ENCODE data around the gene SUPV3L1. TPM values are rescaled to one million over a fixed set of nuclear protein-coding genes. Genes with fewer than 3 reads are reported as not detected.
"Not testable (repeated sequence)": the region's sequence is repeated elsewhere in the genome, so short reads cannot be mapped to it uniquely, and the experiment has no call there.

SUPV3L1 gene
- total and polyA plus RNA-seq, 7 donors: 33.9 to 56.4 (median 50.6) TPM

DNA sequence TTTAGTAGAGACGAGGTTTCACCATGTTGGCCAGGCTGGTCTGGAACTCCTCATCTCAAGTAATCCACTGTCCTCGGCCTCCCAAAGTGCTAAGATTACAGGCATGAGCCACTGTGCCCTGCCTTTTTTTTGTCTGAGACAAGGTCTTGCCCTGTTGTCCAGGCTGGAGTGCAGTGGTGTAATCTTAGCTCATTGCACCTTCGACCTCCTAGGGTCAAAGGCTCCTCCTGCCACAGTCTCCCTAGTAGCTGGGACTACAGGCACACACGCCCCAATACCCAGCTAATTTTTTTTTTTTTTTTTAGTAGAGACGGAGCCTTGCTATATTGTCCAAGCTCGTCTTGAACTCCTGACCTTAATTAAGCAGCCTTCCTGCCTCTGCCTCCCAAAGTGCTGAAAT, 26.8 kb upstream of the SUPV3L1 start:
- DNase-seq (no peak), ATAC-seq (no peak)
- TF ChIP-seq, protein P1, sequence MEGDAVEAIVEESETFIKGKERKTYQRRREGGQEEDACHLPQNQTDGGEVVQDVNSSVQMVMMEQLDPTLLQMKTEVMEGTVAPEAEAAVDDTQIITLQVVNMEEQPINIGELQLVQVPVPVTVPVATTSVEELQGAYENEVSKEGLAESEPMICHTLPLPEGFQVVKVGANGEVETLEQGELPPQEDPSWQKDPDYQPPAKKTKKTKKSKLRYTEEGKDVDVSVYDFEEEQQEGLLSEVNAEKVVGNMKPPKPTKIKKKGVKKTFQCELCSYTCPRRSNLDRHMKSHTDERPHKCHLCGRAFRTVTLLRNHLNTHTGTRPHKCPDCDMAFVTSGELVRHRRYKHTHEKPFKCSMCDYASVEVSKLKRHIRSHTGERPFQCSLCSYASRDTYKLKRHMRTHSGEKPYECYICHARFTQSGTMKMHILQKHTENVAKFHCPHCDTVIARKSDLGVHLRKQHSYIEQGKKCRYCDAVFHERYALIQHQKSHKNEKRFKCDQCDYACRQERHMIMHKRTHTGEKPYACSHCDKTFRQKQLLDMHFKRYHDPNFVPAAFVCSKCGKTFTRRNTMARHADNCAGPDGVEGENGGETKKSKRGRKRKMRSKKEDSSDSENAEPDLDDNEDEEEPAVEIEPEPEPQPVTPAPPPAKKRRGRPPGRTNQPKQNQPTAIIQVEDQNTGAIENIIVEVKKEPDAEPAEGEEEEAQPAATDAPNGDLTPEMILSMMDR (IDR thresholded peaks at IDR 0.05): no peak
- 84 to 92% (median 91%) methylated on average over 6 of the region's 6 CpGs for WGBS, 3 donors
- H3K9me3 ChIP-seq: no peaks in the 10 kb centered on the region
- H3K4me1 ChIP-seq: no peaks in the 10 kb centered on the region
- no peak overlapping the region for H3K4me3 ChIP-seq
- H3K27ac ChIP-seq: no peak overlapping the region
- peaks cover 2 to 25% of the 10 kb centered on the region in 2 donors for H3K36me3 ChIP-seq (ENCODE audit: insufficient read depth in 1 of 2, low read depth in 1 of 2)
- intact Hi-C loops (cut with DNase I): no loop called here
- no peaks in the 10 kb centered on the region for H3K27me3 ChIP-seq (ENCODE audit: insufficient read depth in 3 of 3, low read length in 2 of 3)

DNA sequence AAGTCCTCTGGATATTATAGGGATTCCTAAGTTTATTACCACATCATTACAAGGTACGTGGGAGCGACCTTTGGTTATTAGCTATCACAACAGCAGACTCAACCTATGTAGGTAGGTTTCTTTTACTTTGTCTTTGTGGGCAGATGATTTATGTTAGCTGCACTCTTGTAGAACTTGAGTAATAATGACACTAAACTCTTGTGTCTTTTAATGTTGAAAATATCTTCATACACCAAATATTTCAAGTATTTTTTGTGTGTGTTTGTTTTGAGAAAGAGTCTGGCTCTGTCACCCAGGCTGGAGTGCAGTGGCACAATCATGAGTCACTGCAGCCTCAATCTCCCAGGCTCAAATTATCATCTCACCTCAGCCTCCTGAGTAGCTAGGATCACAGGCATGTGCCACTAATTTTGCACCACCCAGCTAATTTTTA, 19.2 kb upstream of the SUPV3L1 start:
- Histone ChIP-seq H3K4me1 (no peaks in the 10 kb centered on the region), H3K36me3 (ENCODE audit: insufficient read depth in 1 of 2, low read depth in 1 of 2) (peaks cover 3 to 95% of the 10 kb centered on the region in 2 donors), H3K27me3 (ENCODE audit: insufficient read depth in 3 of 3, low read length in 2 of 3) (no peaks in the 10 kb centered on the region), H3K27ac (no peak overlapping the region), H3K4me3 (no peak overlapping the region), H3K9me3 (no peaks in the 10 kb centered on the region)
- ATAC-seq: no peak
- WGBS, 3 donors: 97 to 100% (median 99%) methylated on average over 2 of the region's 2 CpGs
- no peak for DNase-seq
- TF ChIP-seq, protein P1 (IDR thresholded peaks at IDR 0.05): no peak
- intact Hi-C loops (cut with DNase I): no loop called here

DNA sequence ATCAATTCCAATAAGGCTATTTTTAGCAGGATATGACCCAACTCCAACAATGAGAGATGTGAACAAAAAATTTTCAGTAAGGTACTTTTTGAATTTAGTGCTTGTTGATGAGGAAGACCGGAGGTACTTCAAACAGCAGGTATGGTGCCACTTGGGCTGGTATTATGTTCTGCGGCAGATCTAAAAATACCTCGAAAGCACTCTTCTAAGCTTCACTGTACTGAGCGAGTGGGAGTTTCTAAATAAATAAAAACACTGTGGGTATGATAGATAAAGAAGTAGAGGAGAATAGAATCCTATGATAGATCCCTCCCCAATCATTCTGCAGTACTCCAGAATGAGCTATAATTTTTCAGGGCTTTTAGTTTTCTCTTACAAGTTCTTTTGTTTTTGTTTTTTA, 11.5 kb upstream of the SUPV3L1 start:
- no peak overlapping the region for H3K4me3 ChIP-seq
- WGBS, 3 donors: 83 to 96% (median 90%) methylated on average over 4 of the region's 4 CpGs
- no peak overlapping the region for H3K27ac ChIP-seq
- DNase-seq (no peak), ATAC-seq (no peak)
- H3K9me3 ChIP-seq: no peaks in the 10 kb centered on the region
- H3K36me3 ChIP-seq (ENCODE audit: insufficient read depth in 1 of 2, low read depth in 1 of 2): peaks cover 0 to 88% of the 10 kb centered on the region in 2 donors
- H3K4me1 ChIP-seq: no peaks in the 10 kb centered on the region
- H3K27me3 ChIP-seq (ENCODE audit: insufficient read depth in 3 of 3, low read length in 2 of 3): no peaks in the 10 kb centered on the region
- intact Hi-C loops (cut with DNase I): no loop called here
- TF ChIP-seq, protein P1 (IDR thresholded peaks at IDR 0.05): no peak

DNA sequence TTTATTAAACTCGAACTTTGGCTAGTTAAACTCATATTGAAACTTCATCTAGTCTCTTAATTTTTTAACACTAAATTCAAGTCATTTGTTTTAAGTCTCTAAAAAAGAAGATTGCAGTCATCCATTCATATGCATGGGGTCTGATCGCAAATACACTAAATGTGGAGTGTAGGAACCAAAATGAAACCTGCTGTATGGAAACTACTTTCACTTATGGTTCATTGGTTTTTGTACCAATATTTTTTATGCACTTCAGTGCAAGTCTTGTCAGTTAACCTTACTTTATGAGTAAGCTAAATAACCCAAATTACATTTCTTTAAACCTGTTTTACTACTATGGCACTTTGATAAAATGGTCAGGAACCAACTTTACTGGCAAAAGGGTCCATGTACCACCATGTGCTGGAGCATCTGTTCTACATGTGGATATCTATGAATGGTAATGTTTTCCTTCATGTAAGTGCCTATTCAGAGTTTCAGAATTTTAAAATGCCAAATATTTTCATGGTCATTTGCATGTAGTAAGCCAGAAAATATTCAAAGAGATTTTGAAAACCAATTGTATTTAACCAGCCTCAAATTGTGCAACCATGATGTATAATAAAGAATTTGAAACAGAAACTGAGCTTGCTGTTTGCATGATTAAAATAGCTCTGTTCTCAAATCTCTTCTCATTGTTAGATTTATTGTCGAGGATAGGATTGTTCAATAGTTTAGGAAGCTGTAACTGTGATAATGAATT, 7.6 kb upstream of the SUPV3L1 start:
- TF ChIP-seq, protein P1 (IDR thresholded peaks at IDR 0.05): no peak
- no peak overlapping the region for H3K27ac ChIP-seq
- intact Hi-C loops (cut with DNase I): loop anchor here in 1 of 2 donors (5.0 kb wide), 1 partner anchor 40 kb away; no protein-coding TSS in a partner anchor
- WGBS, 3 donors: 89 to 93% (median 92%) methylated on average over 3 of the region's 3 CpGs
- H3K36me3 ChIP-seq (ENCODE audit: insufficient read depth in 1 of 2, low read depth in 1 of 2): peaks cover 0 to 63% of the 10 kb centered on the region in 2 donors
- ATAC-seq (no peak), DNase-seq (no peak)
- H3K4me3 ChIP-seq: no peak overlapping the region
- no peaks in the 10 kb centered on the region for H3K9me3 ChIP-seq
- H3K4me1 ChIP-seq: no peaks in the 10 kb centered on the region
- H3K27me3 ChIP-seq (ENCODE audit: insufficient read depth in 3 of 3, low read length in 2 of 3): no peaks in the 10 kb centered on the region

DNA sequence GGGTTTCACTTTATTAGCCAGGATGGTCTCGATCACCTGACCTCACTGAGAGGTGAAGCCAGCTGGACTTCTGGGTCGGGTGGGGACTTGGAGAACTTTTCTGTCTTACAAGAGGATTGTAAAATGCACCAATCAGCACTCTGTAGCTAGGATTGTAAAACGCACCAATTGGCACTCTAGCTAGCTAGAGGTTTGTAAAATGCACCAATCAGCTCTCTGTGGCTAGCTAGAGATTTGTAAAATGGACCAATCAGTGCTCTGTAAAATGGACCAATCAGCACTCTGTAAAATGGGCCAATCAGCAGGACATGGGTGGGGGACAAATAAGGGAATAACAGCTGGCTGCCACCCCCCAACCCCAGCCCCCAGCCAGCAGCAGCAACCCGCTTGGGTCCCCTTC, 4.7 kb upstream of the SUPV3L1 start:
- H3K9me3 ChIP-seq; intact Hi-C loops (cut with DNase I); DNase-seq; H3K27ac ChIP-seq; H3K4me3 ChIP-seq; H3K4me1 ChIP-seq; ATAC-seq; H3K27me3 ChIP-seq (ENCODE audit: insufficient read depth in 3 of 3, low read length in 2 of 3): not testable (repeated sequence)
- H3K36me3 ChIP-seq (ENCODE audit: insufficient read depth in 1 of 2, low read depth in 1 of 2): peaks cover 0 to 35% of the 10 kb centered on the region in 2 donors
- WGBS, 3 donors: 63 to 91% (median 88%) methylated on average over 4 of the region's 4 CpGs
